Stomach (tissue), 9 donors: Measurements from ENCODE around the gene VPS13D. TPM values are rescaled to one million over a fixed set of nuclear protein-coding genes. Genes with fewer than 3 reads are reported as not detected.
A peak's percentile ranks its signal among the peaks of the same experiment; 100 is the strongest.

Source experiments
- DNase-seq, 2 donors: peaks; one replicate each; pipeline versions ENCODE4 v3.0.0 to v3.0.0-alpha.2; 2013 to 2019
- H3K27ac ChIP-seq, 5 donors: fragments of 200-600 bp in 4 of 5; sonication (generic) in 4 of 5; one replicate each; pipeline ENCODE4 v1.5.1; 2013 to 2019; ENCODE audit warnings: mild to moderate bottlenecking in 1 of 5, moderate library complexity in 1 of 5
- H3K27me3 ChIP-seq, 3 donors: fragments of 200-600 bp; sonication (generic); one replicate each; pipeline ENCODE4 v1.5.1; 2017 to 2019; ENCODE audit warnings: mixed run types in 1 of 3
- H3K36me3 ChIP-seq, 4 donors: fragments of 200-600 bp; sonication (generic); 1 replicate in 3 of 4; 2 replicates in 1 of 4; pipeline ENCODE4 v1.5.1; 2016 to 2019
- H3K4me1 ChIP-seq, 4 donors: fragments of 200-600 bp; sonication (generic); one replicate each; pipeline ENCODE4 v1.5.1; 2016 to 2019
- H3K4me3 ChIP-seq, 4 donors: fragments of 200-600 bp; sonication (generic) in 3 of 4; one replicate each; pipeline ENCODE4 v1.5.1; 2016 to 2019; ENCODE audit warnings: mild to moderate bottlenecking in 1 of 4
- H3K9me3 ChIP-seq, 4 donors: fragments of 200-600 bp; sonication (generic); one replicate each; pipeline ENCODE4 v1.5.1; 2016 to 2019
- CTCF ChIP-seq, 7 experiments: fragments of 450-650 bp in 4 of 7; fragments of 200-600 bp in 3 of 7; sonication (generic) in 3 of 7; IDR thresholded peaks; one replicate each; pipeline ENCODE4 v1.5.1; 2016 to 2019; ENCODE audit warnings: antibody characterized with exemption in 7 of 7, control low read depth in 2 of 7, mild to moderate bottlenecking in 1 of 7
- EP300 ChIP-seq: sonication (generic); formaldehyde crosslinking; IDR thresholded peaks from one replicate; pipeline ENCODE4 v1.6.1; 2017; ENCODE audit warnings: antibody characterized with exemption
- POLR2A ChIP-seq, 4 donors: fragments of 450-650 bp; IDR thresholded peaks; one replicate each; pipeline ENCODE4 v1.6.1; 2016; ENCODE audit warnings: antibody characterized with exemption in 4 of 4, control low read depth in 2 of 4, mild to moderate bottlenecking in 1 of 4, moderate library complexity in 1 of 4
- POLR2AphosphoS5 ChIP-seq, 3 donors: sonication (generic); formaldehyde crosslinking; IDR thresholded peaks; one replicate each; pipeline ENCODE4 v1.6.1; 2016; ENCODE audit warnings: antibody characterized with exemption in 3 of 3
- WGBS, 5 donors: extraction: QIAGEN DNeasy Blood & Tissue Kit in 3 of 5; methylation state at CpG; one replicate each; pipeline versions ENCODE4 v1.1.5 to v1.1.7; 2013 to 2018; 5-methylcytosine and 5-hydroxymethylcytosine counted together
- intact Hi-C: fragments of 100-400 bp; cut with DNase I; formaldehyde crosslinking; loops from one replicate; pipeline ENCODE4 v1.15.1; 2023; ENCODE audit warnings: low total_unique reads
- polyA plus RNA-seq, 3 donors: library from polyadenylated mRNA; stranded (reverse); fragments of 200-250 nt; gene quantifications; one replicate each; pipeline ENCODE4 v1.2.3, GENCODE V29; 2013
- total RNA-seq, 5 donors: library from RNA; depleted of rRNA; stranded (reverse); fragments of >200 nt; gene quantifications; one replicate each; pipeline versions ENCODE4 v1.1.0 to v1.2.3, GENCODE V29; 2014 to 2016
- donor health status: healthy with polysubstance abuse.
- donor health status: Bipolar disorder and iron deficiency.
- donor health status: healthy.

Gene VPS13D
- total and polyA plus RNA-seq, 8 donors: 6.7 to 106 (median 66.5) TPM

- H3K9me3 ChIP-seq: no peaks in the 10 kb centered on the region
- no peak for DNase-seq
- H3K36me3 ChIP-seq: peaks cover 2 to 35% (median 30%) of the 10 kb centered on the region in 4 donors
- no peaks in the 10 kb centered on the region for H3K27me3 ChIP-seq
- intact Hi-C loops: loop anchor here (2.0 kb wide), 1 partner anchor 85 kb away; no protein-coding TSS in a partner anchor
- peaks cover 0 to 22% (median 19%) of the 10 kb centered on the region in 4 donors for H3K4me1 ChIP-seq
- H3K4me3 ChIP-seq: no peak overlapping the region
- WGBS, 5 donors: 64 to 75% (median 73%) methylated on average over 6 of the region's 6 CpGs
- peak overlapping the region in 1 of 5 donors; percentile 2 for H3K27ac ChIP-seq
- TF ChIP-seq EP300: no peak
- no peak for TF ChIP-seq POLR2AphosphoS5 (IDR thresholded peaks at IDR 0.05)
- no peak for TF ChIP-seq POLR2A (IDR thresholded peaks at IDR 0.05)
- TF ChIP-seq CTCF (IDR thresholded peaks at IDR 0.05): no peak
Observed at GRCh38 chr1:12208271-12208670, 21.6 kb upstream of the VPS13D start.

GRCh38 chr1:12208764-12209494, 20.9 kb upstream of the VPS13D start:
- no peaks in the 10 kb centered on the region for H3K27me3 ChIP-seq
- intact Hi-C loops: loop anchor here (2.0 kb wide), 1 partner anchor 86 kb away; no protein-coding TSS in a partner anchor
- H3K27ac ChIP-seq: no peak overlapping the region
- peaks cover 0 to 28% (median 24%) of the 10 kb centered on the region in 4 donors for H3K36me3 ChIP-seq
- H3K4me3 ChIP-seq: no peak overlapping the region
- TF ChIP-seq POLR2A (IDR thresholded peaks at IDR 0.05) (no peak), POLR2AphosphoS5 (IDR thresholded peaks at IDR 0.05) (peak in 2 of 3 donors; percentile 28 to 64), CTCF (IDR thresholded peaks at IDR 0.05) (peak in 6 of 7 experiments; percentile 74 to 98 (median 92))
- peaks cover 0 to 22% (median 19%) of the 10 kb centered on the region in 4 donors for H3K4me1 ChIP-seq
- peak; percentile 91 to 93 for DNase-seq
- 17 to 26% (median 20%) methylated on average over 13 to 14 of the region's 14 CpGs for WGBS, 5 donors
- no peaks in the 10 kb centered on the region for H3K9me3 ChIP-seq

- Histone ChIP-seq H3K4me3 (no peak overlapping the region), H3K4me1 (peaks cover 0 to 22% (median 19%) of the 10 kb centered on the region in 4 donors), H3K27ac (no peak overlapping the region), H3K9me3 (no peaks in the 10 kb centered on the region), H3K36me3 (peaks cover 0 to 23% (median 18%) of the 10 kb centered on the region in 4 donors), H3K27me3 (no peaks in the 10 kb centered on the region)
- TF ChIP-seq POLR2AphosphoS5 (IDR thresholded peaks at IDR 0.05): no peak
- no peak for TF ChIP-seq EP300
- TF ChIP-seq POLR2A (IDR thresholded peaks at IDR 0.05): no peak
- no peak for TF ChIP-seq CTCF (IDR thresholded peaks at IDR 0.05)
- 56 to 69% (median 65%) methylated on average over 3 of the region's 3 CpGs for WGBS, 5 donors
- no peak for DNase-seq
- intact Hi-C loops: loop anchor here (2.0 kb wide), 1 partner anchor 87 kb away; no protein-coding TSS in a partner anchor
Observed at GRCh38 chr1:12209495-12209832, 20.4 kb upstream of the VPS13D start.

- no peak for DNase-seq
- TF ChIP-seq EP300: no peak
- no peak for TF ChIP-seq CTCF (IDR thresholded peaks at IDR 0.05)
- no peak for TF ChIP-seq POLR2AphosphoS5 (IDR thresholded peaks at IDR 0.05)
- no peak for TF ChIP-seq POLR2A (IDR thresholded peaks at IDR 0.05)
Observed at GRCh38 chr1:12215118-12215961, 14.5 kb upstream of the VPS13D start.

More at GRCh38 chr1:12215118-12215961, 14.5 kb upstream of the VPS13D start:
- H3K27me3 ChIP-seq: no peaks in the 10 kb centered on the region
- H3K4me3 ChIP-seq: no peak overlapping the region
- intact Hi-C loops: no loop called here
- no peak overlapping the region for H3K27ac ChIP-seq
- H3K36me3 ChIP-seq: no peaks in the 10 kb centered on the region
- 88 to 92% (median 91%) methylated on average over 12 of the region's 12 CpGs for WGBS, 5 donors
- peaks cover 0 to 3% (median 0%) of the 10 kb centered on the region in 4 donors for H3K9me3 ChIP-seq
- H3K4me1 ChIP-seq: peaks cover 0 to 4% (median 2%) of the 10 kb centered on the region in 4 donors
